Measurements from ENCODE around the gene ARHGAP24.

- TF ChIP-seq CTCF (IDR thresholded peaks at IDR 0.05; ENCODE audit: poor library complexity) (no peak), EZH2 (IDR thresholded peaks at IDR 0.05; ENCODE audit: borderline replicate concordance) (no peak)
Observed at GRCh38 chr4:85427123-85427522, 47.8 kb upstream of the ARHGAP24 start.
